ENCODE data around the gene BATF. TPM values are rescaled to one million over a fixed set of nuclear protein-coding genes. Genes with fewer than 3 reads are reported as not detected.

Gene BATF
- total and polyA plus RNA-seq, 2 donors (not counting 1 experiment from before 2014, with no cell fraction given), result 12.8 to 16.4 TPM

GRCh38 chr14:75513911-75514672 is 8.2 kb upstream of the BATF start:
- Mint-ChIP-seq H3K4me3 (peak overlapping the region; percentile 91), H3K9me3 (ENCODE audit: insufficient read depth) (peaks cover 2% of the 10 kb centered on the region), H3K27ac (peak overlapping the region; percentile 95), H3K4me1 (peaks cover 44% of the 10 kb centered on the region), H3K27me3 (no peaks in the 10 kb centered on the region)
- intact Hi-C loops (cut with micrococcal nuclease), result loop anchor here (2.0 to 10.0 kb wide), 3 partner anchors 17 to 89 kb away; partner anchors contain the start of gene JDP2
- Histone ChIP-seq H3K36me3 (replicated peaks in 1 of 2; ENCODE audit: control extremely low read depth in 1 of 2, control insufficient read depth in 1 of 2, extremely low read depth in 1 of 2, insufficient read depth in 2 of 2, low read length in 1 of 2) (no peaks in the 10 kb centered on the region), H3K79me2 (ENCODE audit: control insufficient read depth, insufficient read depth, low read length) (no peaks in the 10 kb centered on the region), H3K4me2 (replicated peaks; ENCODE audit: low read depth, low read length, poor library complexity, severe bottlenecking) (peak overlapping the region; percentile 93), H3K27ac (ENCODE audit: low read length in 2 of 2) (peak overlapping the region in 1 of 2 donors; percentile 55), H2AFZ (ENCODE audit: insufficient read depth, low read depth, low read length, poor library complexity, severe bottlenecking) (no peak overlapping the region), H3K27me3 (replicated peaks in 1 of 4; ENCODE audit: control extremely low read depth in 1 of 4, control insufficient read depth in 3 of 4, insufficient read depth in 4 of 4, low read length in 3 of 4) (no peaks in the 10 kb centered on the region), H4K20me1 (ENCODE audit: control insufficient read depth, insufficient read depth, low read length, poor library complexity, severe bottlenecking) (no peaks in the 10 kb centered on the region), H3K4me1 (ENCODE audit: control insufficient read depth in 2 of 2, insufficient read depth in 2 of 2, low read length in 2 of 2) (peaks cover 29 to 36% of the 10 kb centered on the region in 2 donors), H3K9me3 (ENCODE audit: control extremely low read depth in 1 of 3, control insufficient read depth in 2 of 3, insufficient read depth in 1 of 3, low read length in 2 of 3) (peaks cover 0 to 7% (median 5%) of the 10 kb centered on the region in 3 donors), H3K4me3 (ENCODE audit: control extremely low read depth in 1 of 5, extremely low read depth in 1 of 5, insufficient read depth in 1 of 5, low read depth in 2 of 5, low read length in 4 of 5) (peak overlapping the region in 1 of 5 experiments; percentile 61), H3K9ac (ENCODE audit: low read length) (no peak overlapping the region)
- 64% methylated on average over 11 of the region's 12 CpGs for WGBS (ENCODE audit: insufficient coverage)
- ATAC-seq (ENCODE audit: low read depth) (peak; percentile 50), DNase-seq (peak; percentile 66)
- ChIA-PET CTCF (interaction anchor here (0.6 to 13.0 kb wide), 12 partner anchors 10 to 142 kb away, joined by 3 to 108 read pairs (median 8); partner anchors contain the start of genes BATF and FLVCR2), POLR2A (interaction anchor here (0.5 to 2.0 kb wide), 4 partner anchors 9 to 77 kb away, joined by 3 to 9 read pairs (median 4); no protein-coding TSS in a partner anchor)
- TF ChIP-seq CTCF (IDR thresholded peaks at IDR 0.05), result no peak
- no peak for TF ChIP-seq EZH2 (IDR thresholded peaks at IDR 0.05; ENCODE audit: borderline replicate concordance, insufficient read depth, low read depth, low read length, poor library complexity, severe bottlenecking)

Measured in B cell (primary cell).